HepG2 (cell line): Measurements from ENCODE around the gene PPOX. TPM values are rescaled to one million over a fixed set of nuclear protein-coding genes. Genes with fewer than 3 reads are reported as not detected.

Experiments
- ATAC-seq: fragments of 200-7000 bp; cut with Tn5 transposase; 3 replicates; pipeline ENCODE4 v1.9.1; 2020; ENCODE audit warnings: mild to moderate bottlenecking, moderate library complexity
- BruUV-seq: library from RNA; stranded (reverse); fragments of 400-500 nt; replicated peaks from 2 replicates; lab custom pipeline; 2021; lab: Mats Ljungman, UMichigan
- CTCF ChIA-PET: fragments of 300-600 bp; formaldehyde crosslinking; extraction: SDS; loops from one replicate; lab custom pipeline; 2021; ENCODE audit warnings: low total read pairs, inconsistent platforms, low intra/inter-chr PET ratio; lab: Yijun Ruan, JAX
- POLR2A ChIA-PET: fragments of 350-600 bp; sonication (Branson Sonifier 250); formaldehyde crosslinking; loops from one replicate; lab custom pipeline; 2020; ENCODE audit warnings: antibody characterized with exemption, inconsistent platforms; lab: Yijun Ruan, JAX
- DNase-seq: peaks from one replicate; pipeline ENCODE4 v3.0.0-alpha.2; 2015; ENCODE audit warnings: low spot score
- FAIRE-seq: peaks from 3 replicates; lab custom pipeline; 2011; peaks lifted over from hg19 to GRCh38; lab: Jason Lieb, UNC
- H2AFZ ChIP-seq: one replicate; pipeline ENCODE4 v1.6.1; 2011; ENCODE audit warnings: low read length, inconsistent platforms
- H3K27ac ChIP-seq: fragments of 300-600 bp; 3 replicates; pipeline ENCODE4 v1.8.0; 2011; ENCODE audit warnings: mixed run types, mild to moderate bottlenecking, mixed read lengths, low read length, inconsistent platforms; ENCODE audit not compliant: insufficient read depth; ENCODE audit errors: extremely low read length
- H3K27me3 ChIP-seq, 2 experiments: fragments of 200-600 bp in 1 of 2; 2 replicates in 1 of 2; 3 replicates in 1 of 2; pipeline versions ENCODE4 v1.6.0 to v1.8.0; 2011; ENCODE audit warnings: low read length in 2 of 2, mild to moderate bottlenecking in 2 of 2, moderate library complexity in 2 of 2, inconsistent platforms in 1 of 2; ENCODE audit not compliant: insufficient read depth in 2 of 2, control insufficient read depth in 1 of 2
- H3K36me3 ChIP-seq, 2 experiments: fragments of 200-600 bp in 1 of 2; replicated peaks in 1 of 2; 2 replicates in 1 of 2; 3 replicates in 1 of 2; pipeline versions ENCODE4 v1.5.1 to v1.8.0; 2011; ENCODE audit warnings: low read length in 2 of 2, inconsistent platforms in 1 of 2; ENCODE audit not compliant: insufficient read depth in 2 of 2, control insufficient read depth in 1 of 2
- H3K4me1 ChIP-seq: 2 replicates; pipeline ENCODE4 v1.5.1; 2012; ENCODE audit warnings: low read length, inconsistent platforms; ENCODE audit not compliant: insufficient read depth
- H3K4me2 ChIP-seq: 2 replicates; pipeline ENCODE4 v1.6.0; 2011; ENCODE audit warnings: low read depth, low read length, inconsistent platforms
- H3K4me3 ChIP-seq, 3 experiments: fragments of 200-600 bp in 1 of 3; sonication (generic), shearing (Covaris generic) in 1 of 3; replicated peaks in 1 of 3; 2 replicates each; pipeline ENCODE4 v1.5.1; 2011 to 2016; ENCODE audit warnings: low read length in 3 of 3, inconsistent platforms in 2 of 3, low read depth in 2 of 3, mild to moderate bottlenecking in 2 of 3, control low read depth in 1 of 3, mixed read lengths in 1 of 3; ENCODE audit not compliant: insufficient read depth in 1 of 3
- H3K79me2 ChIP-seq: one replicate; pipeline ENCODE4 v1.6.1; 2011; ENCODE audit warnings: low read length, inconsistent platforms; ENCODE audit not compliant: insufficient read depth
- H3K9ac ChIP-seq: 2 replicates; pipeline ENCODE4 v1.6.0; 2011; ENCODE audit warnings: mild to moderate bottlenecking, low read depth, low read length, inconsistent platforms; ENCODE audit not compliant: insufficient read depth
- H3K9me3 ChIP-seq: 2 replicates; pipeline ENCODE4 v1.5.1; 2012; ENCODE audit warnings: mild to moderate bottlenecking, low read length
- H4K20me1 ChIP-seq: 2 replicates; pipeline ENCODE4 v1.6.0; 2011; ENCODE audit warnings: inconsistent platforms, mild to moderate bottlenecking, low read length, moderate library complexity; ENCODE audit not compliant: insufficient read depth
- ARID5B ChIP-seq: IDR thresholded peaks from 2 replicates; pipeline ENCODE4 v1.4.0; 2020; ENCODE audit warnings: mild to moderate bottlenecking, missing genetic modification reagents
- CREB3 ChIP-seq: sonication (generic); formaldehyde crosslinking; IDR thresholded peaks from 2 replicates; pipeline ENCODE4 v1.5.0; 2020; ENCODE audit warnings: missing genetic modification reagents
- NFYB ChIP-seq: sonication (generic); formaldehyde crosslinking; IDR thresholded peaks from 2 replicates; pipeline ENCODE4 v1.4.0; 2020; ENCODE audit warnings: missing genetic modification reagents
- ZFP91 ChIP-seq: sonication (generic); formaldehyde crosslinking; IDR thresholded peaks from 2 replicates; pipeline ENCODE4 v1.9.0; 2022; ENCODE audit warnings: missing genetic modification reagents, mild to moderate bottlenecking, borderline replicate concordance
- ZNF768 ChIP-seq: sonication (generic); formaldehyde crosslinking; IDR thresholded peaks from 2 replicates; pipeline ENCODE4 v1.4.0; 2020; ENCODE audit warnings: missing genetic modification reagents
- ZNF782 ChIP-seq: sonication (generic); formaldehyde crosslinking; IDR thresholded peaks from 2 replicates; pipeline ENCODE4 v1.4.0; 2020; ENCODE audit warnings: missing genetic modification reagents, mild to moderate bottlenecking, borderline replicate concordance
- WGBS: methylation state at CpG from one replicate; pipeline ENCODE4 v1.1.6; 2017; ENCODE audit warnings: low lambda C conversion rate; 5-methylcytosine and 5-hydroxymethylcytosine counted together
- in situ Hi-C: cut with HindIII; loops from 2 replicates; pipeline ENCODE4 v1.10.0; 2017; ENCODE audit warnings: low pct_unique_long_range_greater_than_20kb; ENCODE audit not compliant: extremely low pct_ligation_motif_present
- intact Hi-C: fragments of 100-400 bp; cut with micrococcal nuclease; formaldehyde crosslinking; loops from one replicate; pipeline ENCODE4 v1.10.0; 2022; ENCODE audit not compliant: unreplicated experiment
- polyA plus RNA-seq, 8 experiments: library from polyadenylated mRNA; depleted of rRNA in 3 of 8; stranded (reverse) in 7 of 8; unstranded in 1 of 8; fragments of >200 nt; fragmentation: Illumina TruSeq in 4 of 8; extraction: Trizol in 4 of 8; gene quantifications; 2 replicates each; pipeline versions ENCODE4 v1.2.1 to v1.2.3, GENCODE V29; 2011 to 2016; ENCODE audit warnings: low read depth in 4 of 8, missing spikeins in 1 of 8, mixed read lengths in 1 of 8; ENCODE audit not compliant: insufficient read depth in 1 of 8
- total RNA-seq, 5 experiments: library from RNA; depleted of rRNA; stranded (reverse); fragments of >200 nt; fragmentation: Illumina TruSeq; extraction: Trizol; gene quantifications; 2 replicates each; pipeline ENCODE4 v1.2.3, GENCODE V29; 2016; ENCODE audit warnings: low read depth in 1 of 5

Gene PPOX
- total and polyA plus RNA-seq, 2 of the 13 experiments (the other 11 are each of a cell fraction or from before 2014, with no cell fraction given), result 15.5 to 27.7 TPM

GRCh38 chr1:161128591-161129420, 37.4 kb upstream of the PPOX start (continued):
- no peak for TF ChIP-seq ARID5B (CRISPR knock-in tag)
- TF ChIP-seq, all 625 proteins: peak for 0

- no peaks in the 10 kb centered on the region for H4K20me1 ChIP-seq
- H2AFZ ChIP-seq, result no peak overlapping the region
- no peaks in the 10 kb centered on the region; a peak in 1 of 5 replicates for H3K27me3 ChIP-seq
- 88% methylated on average over 1 of the region's 1 CpG for WGBS
- H3K4me2 ChIP-seq, result no peak overlapping the region
- intact Hi-C loops, result loop anchor here (10.0 kb wide), 1 partner anchor 135 kb away; no protein-coding TSS in a partner anchor
- DNase-seq (no peak), ATAC-seq (no peak), FAIRE-seq (no peak)
- H3K79me2 ChIP-seq, result peaks cover 40% of the 10 kb centered on the region
- ChIA-PET POLR2A (no interaction called here), CTCF (no interaction called here)
- H3K36me3 ChIP-seq, result peaks cover 5 to 26% of the 10 kb centered on the region in 2 experiments; a peak in 4 of 5 replicates
- H3K27ac ChIP-seq, result no peak overlapping the region
- BruUV-seq, result no TSS peak
- no peak overlapping the region for H3K4me3 ChIP-seq
- H3K9ac ChIP-seq, result no peak overlapping the region
- in situ Hi-C loops, result no loop called here
- no peaks in the 10 kb centered on the region for H3K9me3 ChIP-seq
- TF ChIP-seq ZNF782 (CRISPR knock-in tag), result no peak
- TF ChIP-seq CREB3, result no peak
- TF ChIP-seq ZNF768 (CRISPR knock-in tag), result no peak
- no peak for TF ChIP-seq NFYB
- TF ChIP-seq ZFP91 (CRISPR knock-in tag), result no peak
- peaks cover 27% of the 10 kb centered on the region for H3K4me1 ChIP-seq
Measured at GRCh38 chr1:161130266-161130665, 36.0 kb upstream of the PPOX start.
